Body of pancreas (tissue), 4 donors: ENCODE measurements around the gene PGGT1B.

ENCODE experiments used
- POLR2A ChIP-seq, 3 donors: fragments of 450-650 bp; IDR thresholded peaks; one replicate each; pipeline ENCODE4 v1.6.1; 2016; ENCODE audit warnings: antibody characterized with exemption in 3 of 3, mild to moderate bottlenecking in 2 of 3
- TF ChIP-seq, protein P1 (sequence below), 7 experiments: fragments of 450-650 bp in 4 of 7; fragments of 200-600 bp in 3 of 7; sonication (generic) in 3 of 7; IDR thresholded peaks; one replicate each; pipeline ENCODE4 v1.5.1; 2016 to 2019; ENCODE audit warnings: antibody characterized with exemption in 7 of 7

DNA sequence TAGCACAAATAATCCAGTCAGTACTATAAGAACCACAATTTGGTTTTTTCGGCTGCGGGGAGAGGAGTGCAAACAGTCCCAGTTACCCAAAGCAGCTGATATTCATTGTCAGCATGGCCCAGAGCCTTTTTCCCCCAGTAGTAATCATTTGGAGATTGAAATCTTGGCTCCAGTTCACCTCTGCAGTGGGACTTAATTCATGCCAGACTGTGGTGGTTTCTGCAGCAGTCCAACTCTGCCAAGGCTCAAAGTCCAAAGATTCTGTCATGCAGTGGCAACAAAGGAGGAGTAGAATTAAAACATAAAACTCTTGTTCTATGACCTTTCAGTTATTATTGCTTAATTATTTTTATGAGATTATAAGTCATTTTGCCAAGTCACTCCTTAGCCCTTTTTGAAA lies 68.0 kb downstream of the PGGT1B start:
- TF ChIP-seq, protein P1, sequence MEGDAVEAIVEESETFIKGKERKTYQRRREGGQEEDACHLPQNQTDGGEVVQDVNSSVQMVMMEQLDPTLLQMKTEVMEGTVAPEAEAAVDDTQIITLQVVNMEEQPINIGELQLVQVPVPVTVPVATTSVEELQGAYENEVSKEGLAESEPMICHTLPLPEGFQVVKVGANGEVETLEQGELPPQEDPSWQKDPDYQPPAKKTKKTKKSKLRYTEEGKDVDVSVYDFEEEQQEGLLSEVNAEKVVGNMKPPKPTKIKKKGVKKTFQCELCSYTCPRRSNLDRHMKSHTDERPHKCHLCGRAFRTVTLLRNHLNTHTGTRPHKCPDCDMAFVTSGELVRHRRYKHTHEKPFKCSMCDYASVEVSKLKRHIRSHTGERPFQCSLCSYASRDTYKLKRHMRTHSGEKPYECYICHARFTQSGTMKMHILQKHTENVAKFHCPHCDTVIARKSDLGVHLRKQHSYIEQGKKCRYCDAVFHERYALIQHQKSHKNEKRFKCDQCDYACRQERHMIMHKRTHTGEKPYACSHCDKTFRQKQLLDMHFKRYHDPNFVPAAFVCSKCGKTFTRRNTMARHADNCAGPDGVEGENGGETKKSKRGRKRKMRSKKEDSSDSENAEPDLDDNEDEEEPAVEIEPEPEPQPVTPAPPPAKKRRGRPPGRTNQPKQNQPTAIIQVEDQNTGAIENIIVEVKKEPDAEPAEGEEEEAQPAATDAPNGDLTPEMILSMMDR (IDR thresholded peaks at IDR 0.05) = no peak
- no peak for TF ChIP-seq POLR2A (IDR thresholded peaks at IDR 0.05)
